ENCODE measurements around the gene SLC25A51.

The SLC25A51 gene

GRCh38 chr9:37903647-37904444, at the start of gene SLC25A51:
Gene SLC25A51 (minus strand): TSS chr9:37904127. CDS start chr9:37888550, 15,577 bp downstream.
- peak; percentile 87 to 98 (median 92) for DNase-seq
- intact Hi-C loops (cut with DNase I), result loop anchor here (2.0 kb wide), 1 partner anchor 459 kb away; no protein-coding TSS in a partner anchor

GRCh38 chr9:37953206-37953774, 49.4 kb upstream of the SLC25A51 start:
- intact Hi-C loops (cut with DNase I), result no loop called here
- DNase-seq, result peak in 2 of 10 donors; percentile 25 to 55

DNA sequence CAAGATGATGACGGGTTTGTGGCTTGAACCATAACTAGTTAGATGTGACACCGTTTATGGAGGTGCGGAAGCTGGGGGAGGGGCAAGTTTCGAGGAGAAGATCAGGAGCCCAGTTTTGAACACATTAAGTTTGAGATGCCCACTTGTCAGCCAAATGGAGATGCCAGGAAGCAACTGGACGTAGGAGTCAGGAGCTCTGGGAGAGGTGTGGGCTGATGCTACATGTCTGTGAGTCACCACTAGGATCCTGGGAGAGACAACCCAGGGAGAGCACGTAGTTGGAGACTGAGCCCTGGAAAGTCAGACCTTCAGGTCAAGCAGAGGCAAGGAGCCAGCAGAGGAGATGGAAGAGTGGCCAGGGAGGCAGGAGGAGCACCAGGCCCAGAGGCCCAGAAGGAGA, 48.8 kb upstream of the SLC25A51 start:
- DNase-seq, result peak in 2 of 10 donors; percentile 56 to 81
- intact Hi-C loops (cut with DNase I), result no loop called here

DNA sequence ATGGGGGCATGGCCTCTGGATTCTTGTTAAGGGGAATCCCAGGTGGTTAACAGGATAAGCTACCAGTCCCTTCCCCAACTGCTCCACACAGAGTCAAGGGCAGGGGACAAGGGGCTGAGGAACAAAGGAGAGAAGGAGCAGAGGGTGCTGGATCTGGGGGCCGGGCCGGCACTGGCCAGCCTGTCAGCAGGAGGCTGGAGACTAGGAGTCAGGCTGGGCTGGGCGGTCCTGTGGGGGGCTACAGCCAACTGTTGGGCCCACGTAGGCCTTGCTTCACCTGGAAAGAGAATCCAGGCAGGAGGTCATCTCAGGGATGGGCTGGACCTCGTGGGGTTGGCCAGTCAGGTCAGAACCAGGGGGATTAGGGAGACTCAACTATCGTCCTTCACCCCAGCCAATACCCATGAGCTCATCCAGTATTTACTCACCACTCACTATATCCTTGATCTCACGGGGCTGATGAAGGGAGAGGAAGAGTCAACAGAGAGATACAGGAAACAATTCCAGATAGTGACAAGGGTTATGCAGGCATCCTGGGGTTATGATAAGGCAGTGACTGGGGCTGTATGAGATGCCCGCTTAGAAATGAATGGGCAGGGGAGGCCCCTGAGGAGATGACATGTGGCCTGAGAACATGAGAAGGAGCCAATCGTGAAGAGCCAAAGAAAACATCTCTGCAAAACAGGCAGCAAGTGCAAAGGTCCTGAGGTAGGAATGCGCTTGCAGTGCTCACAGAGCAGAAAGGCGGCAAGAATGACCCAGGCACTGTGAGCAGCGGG, 47.9 kb upstream of the SLC25A51 start:
- intact Hi-C loops (cut with DNase I), result no loop called here
- DNase-seq, result peak in 2 of 10 donors; percentile 38 to 77

- intact Hi-C loops (cut with DNase I), result no loop called here
- peak in 2 of 10 donors; percentile 50 to 62 for DNase-seq
Observed at GRCh38 chr9:37950561-37950960, 46.6 kb upstream of the SLC25A51 start.

DNA sequence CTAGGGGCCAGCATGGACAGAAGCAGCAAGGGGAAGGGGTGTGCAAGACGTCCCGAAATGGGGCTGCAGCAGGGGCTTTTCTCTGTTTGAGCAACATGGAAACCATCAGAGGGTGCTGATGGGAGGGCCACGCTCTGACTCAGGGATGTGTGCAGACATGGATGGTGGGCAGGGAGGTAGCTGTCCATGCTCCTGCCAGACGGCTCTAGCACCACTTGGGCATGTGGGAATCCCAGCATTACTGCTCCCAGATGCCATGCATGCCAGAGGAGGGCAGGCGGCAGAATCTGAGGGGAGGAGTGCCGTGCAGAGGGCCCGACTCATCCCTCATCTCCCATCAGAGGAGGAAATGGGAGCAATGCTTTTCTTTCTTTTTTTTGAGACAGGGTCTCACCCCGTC, 45.6 kb upstream of the SLC25A51 start:
- intact Hi-C loops (cut with DNase I), result no loop called here

GRCh38 chr9:37948417-37948980, 44.6 kb upstream of the SLC25A51 start:
- intact Hi-C loops (cut with DNase I), result no loop called here
- DNase-seq, result peak in 2 of 10 donors; percentile 71 to 80

More for the DNA sequence above, 45.6 kb upstream of the SLC25A51 start:
- DNase-seq, result peak in 2 of 10 donors; percentile 57 to 86

GRCh38 chr9:37947977-37948376, 44.0 kb upstream of the SLC25A51 start:
- intact Hi-C loops (cut with DNase I), result no loop called here
- peak in 2 of 10 donors; percentile 3 to 27 for DNase-seq

GRCh38 chr9:37947471-37947870, 43.5 kb upstream of the SLC25A51 start:
- intact Hi-C loops (cut with DNase I), result no loop called here
- peak in 2 of 10 donors; percentile 53 to 70 for DNase-seq

DNA sequence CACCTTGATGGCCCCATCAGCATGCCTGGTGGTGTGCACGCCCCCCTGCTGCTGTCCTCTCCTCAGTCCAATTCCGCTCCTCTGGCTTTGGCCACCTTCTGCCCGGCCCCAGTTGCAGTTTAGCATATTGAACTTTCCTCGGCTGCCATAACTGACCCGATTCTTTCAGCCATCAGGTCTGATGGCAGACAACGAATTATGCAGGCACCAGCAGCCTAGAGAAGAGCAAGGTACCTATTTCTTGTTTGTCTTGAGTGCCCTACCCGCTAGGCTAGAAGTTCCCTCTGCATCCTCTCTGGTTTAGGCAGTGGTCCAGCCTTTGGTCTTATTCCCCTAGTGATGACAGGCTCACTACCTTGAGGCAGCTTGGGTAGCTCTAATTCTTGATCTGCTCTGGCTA, 43.0 kb upstream of the SLC25A51 start:
- intact Hi-C loops (cut with DNase I), result no loop called here
- DNase-seq, result peak in 1 of 10 donors; percentile 43

DNA sequence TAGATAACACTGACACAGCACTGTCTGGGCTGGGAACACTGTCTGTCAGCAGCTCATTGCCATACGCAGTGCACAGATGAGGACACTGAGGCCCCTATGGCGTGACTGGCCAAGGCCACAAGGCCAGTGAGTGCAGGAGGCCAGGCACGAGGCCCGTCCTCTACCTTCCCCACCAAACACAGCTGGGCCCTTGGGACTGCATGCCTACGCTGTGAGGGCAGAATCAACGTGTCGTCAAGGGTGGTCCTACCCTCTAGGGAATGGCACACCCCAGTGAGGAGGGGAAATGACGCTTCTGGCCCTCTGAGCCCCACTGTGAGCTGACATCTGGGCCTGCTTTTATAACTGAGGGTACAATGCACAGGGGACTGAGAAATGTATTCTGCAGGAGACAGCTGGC, 42.1 kb upstream of the SLC25A51 start:
- intact Hi-C loops (cut with DNase I), result no loop called here
- DNase-seq, result peak in 1 of 10 donors; percentile 55

- intact Hi-C loops (cut with DNase I), result no loop called here
- DNase-seq, result peak in 2 of 10 donors; percentile 61 to 76
Observed at GRCh38 chr9:37944671-37945481, 40.9 kb upstream of the SLC25A51 start.

DNA sequence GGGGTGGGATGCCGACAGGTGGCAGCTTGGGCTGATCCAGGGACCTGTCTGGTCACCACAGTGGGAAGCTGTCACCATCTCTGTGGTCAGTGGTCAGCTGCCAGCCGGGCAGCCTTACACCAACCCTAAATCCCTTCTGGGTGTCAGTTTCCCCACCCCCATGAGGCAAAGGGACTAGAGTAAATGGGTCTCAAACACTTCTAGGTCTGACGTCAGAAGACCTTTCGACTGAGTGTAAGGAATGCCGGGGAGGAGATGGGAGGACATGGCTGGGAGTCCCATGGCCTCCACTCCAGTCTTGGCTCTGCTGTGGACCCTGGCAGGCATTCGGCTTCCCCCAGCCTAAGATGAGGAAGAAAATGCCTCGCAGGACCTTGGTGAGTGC, 40.3 kb upstream of the SLC25A51 start:
- intact Hi-C loops (cut with DNase I), result no loop called here
- no peak for DNase-seq

DNA sequence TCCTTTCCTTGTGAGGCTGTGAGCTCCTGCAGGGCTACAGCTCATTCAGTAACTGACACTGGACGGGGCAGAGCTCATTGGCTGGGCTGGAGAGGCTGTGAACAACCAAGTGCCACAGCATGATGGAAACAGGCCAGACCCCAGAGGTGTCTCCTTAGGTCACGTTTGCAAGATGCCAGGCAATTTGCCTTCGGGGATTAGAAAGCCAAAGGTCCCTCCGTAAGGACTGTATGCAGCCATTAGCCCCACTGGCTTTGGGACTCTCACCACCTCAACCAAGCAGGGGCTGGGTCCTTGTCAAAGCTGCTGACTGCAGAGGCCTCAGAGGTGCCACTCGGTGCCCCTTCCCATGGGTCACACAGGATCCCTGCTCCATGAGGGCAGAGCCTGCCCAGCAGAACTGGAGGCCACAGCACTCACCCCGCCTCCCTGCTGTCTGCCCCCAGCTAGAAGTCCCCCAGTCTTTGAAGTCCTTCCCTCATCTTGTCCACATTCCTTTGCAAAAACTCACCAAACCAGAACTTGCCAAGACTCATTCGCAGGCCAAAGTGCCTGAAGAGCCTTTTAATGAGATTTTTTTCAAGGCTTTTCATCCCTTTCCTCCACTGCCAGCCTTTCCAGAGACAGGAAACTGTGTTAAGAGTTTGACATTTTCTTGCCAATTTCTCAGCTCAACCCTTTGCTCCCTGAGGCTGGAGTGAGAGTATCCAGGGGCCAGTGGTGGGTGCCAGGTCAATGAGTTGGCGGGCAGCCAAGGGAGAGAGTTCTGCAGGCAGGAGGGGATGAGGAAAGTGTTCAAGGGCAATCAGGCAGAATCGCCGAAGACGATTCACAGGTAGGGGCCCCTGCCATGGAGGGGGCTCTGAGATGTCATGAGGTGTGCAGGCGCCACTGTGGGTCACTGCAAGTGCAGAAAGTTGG, 39.7 kb upstream of the SLC25A51 start:
- peak in 2 of 10 donors; percentile 77 to 85 for DNase-seq
- intact Hi-C loops (cut with DNase I), result no loop called here

DNA sequence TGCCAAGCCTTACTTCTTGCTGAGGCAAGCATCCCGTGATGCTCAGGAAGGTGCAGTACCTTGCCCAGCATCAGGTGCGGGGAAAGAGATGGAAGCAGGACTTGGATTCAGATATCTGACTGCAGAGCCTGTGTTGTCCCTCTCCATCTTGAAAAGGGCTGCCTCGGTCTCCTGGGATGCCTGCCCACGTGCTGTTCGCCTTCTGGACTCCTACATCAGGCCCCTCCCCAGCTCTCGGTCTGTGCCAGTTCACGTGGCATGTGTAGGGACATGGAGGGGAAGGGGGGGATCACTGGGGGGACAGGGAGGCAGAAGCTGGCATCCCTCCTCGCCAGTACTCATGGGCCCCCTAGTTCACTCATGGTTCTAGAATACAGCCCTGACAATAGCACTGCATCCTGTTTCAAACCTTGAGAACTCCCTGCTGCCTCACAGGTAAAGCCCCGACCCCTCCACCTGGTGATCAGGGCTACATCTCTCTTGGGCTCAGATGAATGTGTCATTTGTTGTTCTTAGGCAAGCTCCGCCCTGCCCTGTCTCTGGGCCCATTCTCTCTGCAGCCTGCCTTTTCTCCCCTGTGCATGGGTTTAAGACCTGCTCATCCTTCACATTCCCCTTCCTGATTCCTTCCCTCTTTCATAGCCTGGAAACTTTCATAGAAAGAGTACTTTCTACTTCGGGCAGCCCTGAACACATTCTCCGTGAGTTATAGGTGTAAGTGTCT, 38.9 kb upstream of the SLC25A51 start:
- peak in 2 of 10 donors; percentile 70 to 73 for DNase-seq
- intact Hi-C loops (cut with DNase I), result no loop called here

DNA sequence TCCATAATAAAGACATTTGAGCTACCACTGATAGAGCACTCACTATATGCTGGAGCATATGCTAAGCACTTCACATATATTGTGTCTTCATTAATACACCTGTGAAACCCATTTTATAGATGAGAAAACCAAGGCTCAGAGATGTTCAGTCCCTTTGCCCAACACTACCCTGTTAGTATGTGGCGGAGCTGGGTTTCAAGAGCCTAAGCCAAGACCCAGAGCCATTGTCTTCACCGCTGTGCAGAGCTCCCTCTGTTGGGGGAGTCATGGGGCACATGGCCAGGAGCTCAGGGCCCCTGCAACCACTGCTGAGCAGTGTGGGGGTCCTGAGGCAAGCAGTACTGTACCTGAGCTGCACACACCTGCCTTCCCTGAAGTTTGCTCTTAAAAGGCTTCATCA, 37.3 kb upstream of the SLC25A51 start:
- intact Hi-C loops (cut with DNase I), result no loop called here

GRCh38 chr9:37939575-37940095, 35.7 kb upstream of the SLC25A51 start:
- intact Hi-C loops (cut with DNase I), result no loop called here
- peak in 1 of 10 donors; percentile 14 for DNase-seq

More for the DNA sequence above, 37.3 kb upstream of the SLC25A51 start:
- peak in 2 of 10 donors; percentile 12 to 48 for DNase-seq
